Measurements from ENCODE around the gene SOCS7. TPM values are rescaled to one million over a fixed set of nuclear protein-coding genes. Genes with fewer than 3 reads are reported as not detected.
A peak's percentile ranks its signal among the peaks of the same experiment; 100 is the strongest.
"Not testable (repeated sequence)": the region's sequence is repeated elsewhere in the genome, so short reads cannot be mapped to it uniquely, and the experiment has no call there.

Gene SOCS7
- total RNA-seq, 1 donor from 2014 or later = 33.6 TPM

- Mint-ChIP-seq H3K36me3 (peaks cover 2% of the 10 kb centered on the region), H3K27me3 (ENCODE audit: low read depth) (no peaks in the 10 kb centered on the region), H3K4me3 (no peak overlapping the region), H3K27ac (peak overlapping the region; percentile 34), H3K9me3 (no peaks in the 10 kb centered on the region), H3K4me1 (peaks cover 19% of the 10 kb centered on the region)
- no peak for TF ChIP-seq CTCF (IDR thresholded peaks at IDR 0.05; ENCODE audit: unreplicated experiment)
- DNase-seq (ENCODE audit: low spot score in 2 of 2, unreplicated experiment in 2 of 2) = no peak
Observed at GRCh38 chr17:38435795-38436194, 84.2 kb downstream of the SOCS7 start.

- Mint-ChIP-seq H3K27me3 (ENCODE audit: low read depth) (no peaks in the 10 kb centered on the region), H3K9me3 (no peaks in the 10 kb centered on the region), H3K4me3 (no peak overlapping the region), H3K4me1 (peaks cover 23% of the 10 kb centered on the region), H3K36me3 (peaks cover 2% of the 10 kb centered on the region), H3K27ac (no peak overlapping the region)
- TF ChIP-seq CTCF (IDR thresholded peaks at IDR 0.05; ENCODE audit: unreplicated experiment) = no peak
- DNase-seq (ENCODE audit: low spot score in 2 of 2, unreplicated experiment in 2 of 2) = no peak
Observed at GRCh38 chr17:38436386-38436785, 84.7 kb downstream of the SOCS7 start.

GRCh38 chr17:38437313-38437712 lies 85.7 kb downstream of the SOCS7 start:
- H3K9me3 Mint-ChIP-seq; H3K27ac Mint-ChIP-seq; H3K4me3 Mint-ChIP-seq; DNase-seq (ENCODE audit: low spot score in 2 of 2, unreplicated experiment in 2 of 2); H3K36me3 Mint-ChIP-seq; H3K27me3 Mint-ChIP-seq (ENCODE audit: low read depth): not testable (repeated sequence)
- peaks cover 26% of the 10 kb centered on the region for H3K4me1 Mint-ChIP-seq

- DNase-seq (ENCODE audit: low spot score in 2 of 2, unreplicated experiment in 2 of 2) = no peak
- Mint-ChIP-seq H3K27me3 (ENCODE audit: low read depth) (no peaks in the 10 kb centered on the region), H3K27ac (no peak overlapping the region), H3K9me3 (no peaks in the 10 kb centered on the region), H3K36me3 (peaks cover 2% of the 10 kb centered on the region), H3K4me3 (no peak overlapping the region), H3K4me1 (peaks cover 29% of the 10 kb centered on the region)
- TF ChIP-seq CTCF (IDR thresholded peaks at IDR 0.05; ENCODE audit: unreplicated experiment) = no peak
Observed at GRCh38 chr17:38439436-38439835, 87.8 kb downstream of the SOCS7 start.

- Mint-ChIP-seq H3K9me3 (no peaks in the 10 kb centered on the region), H3K4me3 (no peak overlapping the region)
- no peak for DNase-seq (ENCODE audit: low spot score in 2 of 2, unreplicated experiment in 2 of 2)
Observed at GRCh38 chr17:38440614-38441397, 89.2 kb downstream of the SOCS7 start.

More at GRCh38 chr17:38440614-38441397, 89.2 kb downstream of the SOCS7 start:
- H3K27me3 Mint-ChIP-seq (ENCODE audit: low read depth) = no peaks in the 10 kb centered on the region
- H3K4me1 Mint-ChIP-seq = peaks cover 17% of the 10 kb centered on the region
- no peak for TF ChIP-seq CTCF (IDR thresholded peaks at IDR 0.05; ENCODE audit: unreplicated experiment)
- H3K27ac Mint-ChIP-seq = no peak overlapping the region
- peaks cover 2% of the 10 kb centered on the region for H3K36me3 Mint-ChIP-seq
